ENCODE results near the gene MACO1.
"Not testable (repeated sequence)": the region's sequence is repeated elsewhere in the genome, so short reads cannot be mapped to it uniquely, and the experiment has no call there.

DNA sequence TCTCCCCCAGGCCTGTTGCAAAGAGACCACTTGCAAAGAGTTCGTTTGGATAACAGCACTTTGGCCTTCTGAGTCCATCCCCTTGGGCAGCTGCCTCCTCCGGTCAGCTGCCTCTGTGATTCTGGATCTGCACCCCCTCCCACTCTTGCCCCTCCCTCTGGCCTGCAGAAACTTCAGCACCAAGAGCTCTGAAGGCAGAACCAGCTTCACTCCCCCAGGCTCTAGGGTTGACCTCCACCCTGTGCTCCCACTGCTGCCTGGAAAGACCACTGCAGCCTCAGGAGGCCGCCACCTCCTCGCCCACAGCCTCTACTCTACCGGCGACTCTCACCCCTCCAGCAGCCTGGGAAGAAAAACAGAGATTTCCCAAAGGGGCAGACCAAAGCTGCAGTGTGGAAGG is 16.5 kb upstream of the MACO1 start:
- TF ChIP-seq, protein P1, sequence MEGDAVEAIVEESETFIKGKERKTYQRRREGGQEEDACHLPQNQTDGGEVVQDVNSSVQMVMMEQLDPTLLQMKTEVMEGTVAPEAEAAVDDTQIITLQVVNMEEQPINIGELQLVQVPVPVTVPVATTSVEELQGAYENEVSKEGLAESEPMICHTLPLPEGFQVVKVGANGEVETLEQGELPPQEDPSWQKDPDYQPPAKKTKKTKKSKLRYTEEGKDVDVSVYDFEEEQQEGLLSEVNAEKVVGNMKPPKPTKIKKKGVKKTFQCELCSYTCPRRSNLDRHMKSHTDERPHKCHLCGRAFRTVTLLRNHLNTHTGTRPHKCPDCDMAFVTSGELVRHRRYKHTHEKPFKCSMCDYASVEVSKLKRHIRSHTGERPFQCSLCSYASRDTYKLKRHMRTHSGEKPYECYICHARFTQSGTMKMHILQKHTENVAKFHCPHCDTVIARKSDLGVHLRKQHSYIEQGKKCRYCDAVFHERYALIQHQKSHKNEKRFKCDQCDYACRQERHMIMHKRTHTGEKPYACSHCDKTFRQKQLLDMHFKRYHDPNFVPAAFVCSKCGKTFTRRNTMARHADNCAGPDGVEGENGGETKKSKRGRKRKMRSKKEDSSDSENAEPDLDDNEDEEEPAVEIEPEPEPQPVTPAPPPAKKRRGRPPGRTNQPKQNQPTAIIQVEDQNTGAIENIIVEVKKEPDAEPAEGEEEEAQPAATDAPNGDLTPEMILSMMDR (optimal IDR thresholded peaks at IDR 0.05 in 1 of 3, IDR thresholded peaks at IDR 0.05 in 1 of 3, conservative IDR thresholded peaks at IDR 0.05 in 1 of 3; ENCODE audit: extremely low read depth in 1 of 3, insufficient read depth in 2 of 3, low read length in 3 of 3): not testable (repeated sequence)
- not testable (repeated sequence) for TF ChIP-seq EZH2 (IDR thresholded peaks at IDR 0.05; ENCODE audit: low read length)
